ENCODE measurements around the gene AP1M1.
"Not testable (repeated sequence)": the region's sequence is repeated elsewhere in the genome, so short reads cannot be mapped to it uniquely, and the experiment has no call there.

The AP1M1 gene

GRCh38 chr19:16265205-16265604 is 67.5 kb downstream of the AP1M1 start:
- DNase-seq = no peak

- DNase-seq = no peak
Measured at GRCh38 chr19:16265890-16266585, 68.3 kb downstream of the AP1M1 start.

GRCh38 chr19:16266586-16266942 is 68.9 kb downstream of the AP1M1 start:
- no peak for DNase-seq

GRCh38 chr19:16268676-16269319 is 71.1 kb downstream of the AP1M1 start:
- no peak for DNase-seq

GRCh38 chr19:16272945-16273344 is 75.2 kb downstream of the AP1M1 start:
- no peak for DNase-seq

- no peak for DNase-seq
Measured at GRCh38 chr19:16274447-16274846, 76.7 kb downstream of the AP1M1 start.

GRCh38 chr19:16280306-16280705 is 82.6 kb downstream of the AP1M1 start:
- no peak for DNase-seq

GRCh38 chr19:16281743-16282142 is 84.0 kb downstream of the AP1M1 start:
- DNase-seq = no peak

GRCh38 chr19:16283210-16284061 is 85.7 kb downstream of the AP1M1 start:
- no peak for DNase-seq

GRCh38 chr19:16284505-16284904 is 86.8 kb downstream of the AP1M1 start:
- no peak for DNase-seq

GRCh38 chr19:16285079-16285478 is 87.4 kb downstream of the AP1M1 start:
- DNase-seq = not testable (repeated sequence)

- DNase-seq = no peak
Measured at GRCh38 chr19:16285769-16286498, 88.2 kb downstream of the AP1M1 start.

- DNase-seq = no peak
Measured at GRCh38 chr19:16288544-16288943, 90.8 kb downstream of the AP1M1 start.

GRCh38 chr19:16289594-16289993 is 91.9 kb downstream of the AP1M1 start:
- no peak for DNase-seq

- no peak for DNase-seq
Measured at GRCh38 chr19:16290692-16291091, 93.0 kb downstream of the AP1M1 start.

- DNase-seq = no peak
Measured at GRCh38 chr19:16293118-16294091, 95.7 kb downstream of the AP1M1 start.

- no peak for DNase-seq
Measured at GRCh38 chr19:16295057-16295456, 97.3 kb downstream of the AP1M1 start.
